Measurements from ENCODE around the gene SLC6A7. TPM values are rescaled to one million over a fixed set of nuclear protein-coding genes. Genes with fewer than 3 reads are reported as not detected.

SLC6A7 gene
- total and polyA plus RNA-seq, 2 donors from 2014 or later, result not detected

DNA sequence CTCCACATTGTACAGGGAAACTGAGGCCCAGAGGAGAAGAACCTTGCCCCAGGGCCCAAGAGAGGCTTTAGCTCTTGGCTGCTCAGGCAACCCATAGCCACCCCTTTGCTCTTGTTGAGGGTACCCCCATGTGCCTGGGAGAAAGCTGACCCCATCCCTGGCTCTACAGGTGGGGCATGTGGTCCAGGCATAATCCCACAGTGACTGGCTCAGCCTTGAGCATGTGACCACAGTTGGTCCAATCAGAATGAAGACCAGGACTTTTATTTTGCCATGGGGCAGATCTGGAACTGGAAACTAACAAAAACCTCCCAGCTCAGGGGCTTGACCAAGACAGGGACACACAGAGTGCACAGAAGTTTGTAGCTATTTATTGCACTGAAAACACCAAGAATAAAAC lies 29.3 kb downstream of the SLC6A7 start:
- FAIRE-seq, result no peak
- no peaks in the 10 kb centered on the region for H3K36me3 ChIP-seq (ENCODE audit: control insufficient read depth in 2 of 3, insufficient read depth in 3 of 3, low read length in 3 of 3)
- DNase-seq, result no peak
- H3K27ac ChIP-seq (ENCODE audit: low read depth in 2 of 2, low read length in 2 of 2), result no peak overlapping the region
- H3K4me1 ChIP-seq (ENCODE audit: control insufficient read depth in 2 of 3, insufficient read depth in 2 of 3, low read depth in 1 of 3, low read length in 3 of 3), result no peaks in the 10 kb centered on the region
- TF ChIP-seq, protein P1, sequence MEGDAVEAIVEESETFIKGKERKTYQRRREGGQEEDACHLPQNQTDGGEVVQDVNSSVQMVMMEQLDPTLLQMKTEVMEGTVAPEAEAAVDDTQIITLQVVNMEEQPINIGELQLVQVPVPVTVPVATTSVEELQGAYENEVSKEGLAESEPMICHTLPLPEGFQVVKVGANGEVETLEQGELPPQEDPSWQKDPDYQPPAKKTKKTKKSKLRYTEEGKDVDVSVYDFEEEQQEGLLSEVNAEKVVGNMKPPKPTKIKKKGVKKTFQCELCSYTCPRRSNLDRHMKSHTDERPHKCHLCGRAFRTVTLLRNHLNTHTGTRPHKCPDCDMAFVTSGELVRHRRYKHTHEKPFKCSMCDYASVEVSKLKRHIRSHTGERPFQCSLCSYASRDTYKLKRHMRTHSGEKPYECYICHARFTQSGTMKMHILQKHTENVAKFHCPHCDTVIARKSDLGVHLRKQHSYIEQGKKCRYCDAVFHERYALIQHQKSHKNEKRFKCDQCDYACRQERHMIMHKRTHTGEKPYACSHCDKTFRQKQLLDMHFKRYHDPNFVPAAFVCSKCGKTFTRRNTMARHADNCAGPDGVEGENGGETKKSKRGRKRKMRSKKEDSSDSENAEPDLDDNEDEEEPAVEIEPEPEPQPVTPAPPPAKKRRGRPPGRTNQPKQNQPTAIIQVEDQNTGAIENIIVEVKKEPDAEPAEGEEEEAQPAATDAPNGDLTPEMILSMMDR (IDR thresholded peaks at IDR 0.05; ENCODE audit: borderline replicate concordance, extremely low read depth, insufficient read depth), result no peak
- no peak overlapping the region for H3K9ac ChIP-seq (ENCODE audit: low read length in 3 of 3)
- intact Hi-C loops (cut with DNase I), result no loop called here
- no peak overlapping the region for H3K4me3 ChIP-seq (ENCODE audit: low read length in 3 of 3)
- H3K27me3 ChIP-seq (ENCODE audit: control insufficient read depth, insufficient read depth, low read length), result no peaks in the 10 kb centered on the region
- H3K9me3 ChIP-seq (ENCODE audit: control insufficient read depth in 2 of 3, insufficient read depth in 1 of 3, low read length in 3 of 3), result no peaks in the 10 kb centered on the region

DNA sequence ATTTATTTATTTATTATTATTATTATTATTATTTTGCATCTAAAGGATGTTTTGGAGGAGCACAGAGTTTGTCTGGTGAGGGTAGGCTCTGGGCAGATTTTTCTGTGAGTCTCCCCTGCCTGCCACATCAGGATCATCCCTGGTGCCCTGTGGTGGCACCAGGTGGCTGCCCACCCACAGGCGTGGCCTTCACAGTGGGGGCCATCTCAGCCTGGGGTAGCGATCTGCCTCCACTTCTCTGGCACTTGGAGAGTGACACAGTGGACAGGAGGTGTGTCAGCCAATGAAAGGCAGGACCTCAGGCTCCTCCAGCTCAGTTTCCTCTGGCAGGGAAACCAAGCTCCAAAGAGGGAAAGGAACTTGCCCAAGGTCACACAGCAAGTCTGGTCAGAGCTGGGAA lies 30.0 kb downstream of the SLC6A7 start:
- Histone ChIP-seq H3K27ac (ENCODE audit: low read depth in 2 of 2, low read length in 2 of 2) (no peak overlapping the region), H3K27me3 (ENCODE audit: control insufficient read depth, insufficient read depth, low read length) (no peaks in the 10 kb centered on the region), H3K4me3 (ENCODE audit: low read length in 3 of 3) (no peak overlapping the region), H3K9ac (ENCODE audit: low read length in 3 of 3) (no peak overlapping the region), H3K9me3 (ENCODE audit: control insufficient read depth in 2 of 3, insufficient read depth in 1 of 3, low read length in 3 of 3) (no peaks in the 10 kb centered on the region), H3K4me1 (ENCODE audit: control insufficient read depth in 2 of 3, insufficient read depth in 2 of 3, low read depth in 1 of 3, low read length in 3 of 3) (no peaks in the 10 kb centered on the region), H3K36me3 (ENCODE audit: control insufficient read depth in 2 of 3, insufficient read depth in 3 of 3, low read length in 3 of 3) (no peaks in the 10 kb centered on the region)
- FAIRE-seq (no peak), DNase-seq (no peak)
- TF ChIP-seq, protein P1 (IDR thresholded peaks at IDR 0.05; ENCODE audit: borderline replicate concordance, extremely low read depth, insufficient read depth), result no peak
- intact Hi-C loops (cut with DNase I), result no loop called here

DNA sequence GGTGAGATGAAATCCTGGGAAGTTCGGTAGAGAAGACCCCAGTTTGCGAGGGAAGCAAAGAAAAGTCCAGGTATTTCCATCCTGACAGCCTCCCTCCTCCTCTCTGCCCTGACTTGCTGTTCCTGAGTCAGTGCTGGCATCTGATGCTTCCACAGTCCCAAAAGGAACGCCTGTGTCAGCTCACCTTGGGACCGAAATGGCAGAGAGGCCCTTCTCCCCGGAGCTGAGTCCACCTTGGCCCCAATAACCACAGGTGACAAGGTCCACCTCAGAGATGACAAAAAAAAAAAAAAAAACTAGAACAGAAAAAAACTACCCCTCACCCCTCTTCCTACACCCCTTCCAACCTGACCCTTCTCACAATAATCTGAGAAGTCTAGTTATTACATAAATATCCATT lies 31.6 kb downstream of the SLC6A7 start:
- H3K27me3 ChIP-seq (ENCODE audit: control insufficient read depth, insufficient read depth, low read length), result no peaks in the 10 kb centered on the region
- DNase-seq (no peak), FAIRE-seq (no peak)
- H3K27ac ChIP-seq (ENCODE audit: low read depth in 2 of 2, low read length in 2 of 2), result no peak overlapping the region
- no peak overlapping the region for H3K4me3 ChIP-seq (ENCODE audit: low read length in 3 of 3)
- H3K9ac ChIP-seq (ENCODE audit: low read length in 3 of 3), result no peak overlapping the region
- no peaks in the 10 kb centered on the region for H3K4me1 ChIP-seq (ENCODE audit: control insufficient read depth in 2 of 3, insufficient read depth in 2 of 3, low read depth in 1 of 3, low read length in 3 of 3)
- H3K36me3 ChIP-seq (ENCODE audit: control insufficient read depth in 2 of 3, insufficient read depth in 3 of 3, low read length in 3 of 3), result no peaks in the 10 kb centered on the region
- intact Hi-C loops (cut with DNase I), result no loop called here
- TF ChIP-seq, protein P1 (IDR thresholded peaks at IDR 0.05; ENCODE audit: borderline replicate concordance, extremely low read depth, insufficient read depth), result no peak
- H3K9me3 ChIP-seq (ENCODE audit: control insufficient read depth in 2 of 3, insufficient read depth in 1 of 3, low read length in 3 of 3), result no peaks in the 10 kb centered on the region

DNA sequence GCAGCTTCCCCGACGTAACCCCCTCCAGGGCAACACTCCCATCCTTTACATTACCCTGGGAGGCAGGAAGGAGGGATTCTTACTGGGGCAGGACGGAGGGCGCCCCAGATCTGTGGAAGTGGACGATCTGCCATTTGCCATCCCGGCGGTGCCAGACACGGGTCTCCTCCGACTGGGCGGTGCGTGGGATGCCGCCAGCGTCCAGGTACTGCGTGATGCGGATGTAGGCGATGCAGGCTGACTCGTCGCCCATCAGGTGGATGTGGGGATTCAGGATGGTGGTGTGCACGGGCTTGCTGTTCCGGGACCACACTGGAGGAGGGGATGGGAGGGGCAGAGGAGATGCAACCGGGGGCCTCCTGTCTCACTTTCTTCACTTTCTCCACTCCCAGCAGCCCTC lies 33.0 kb downstream of the SLC6A7 start:
- no peak overlapping the region for H3K27ac ChIP-seq (ENCODE audit: low read depth in 2 of 2, low read length in 2 of 2)
- no peaks in the 10 kb centered on the region for H3K27me3 ChIP-seq (ENCODE audit: control insufficient read depth, insufficient read depth, low read length)
- TF ChIP-seq, protein P1 (IDR thresholded peaks at IDR 0.05; ENCODE audit: borderline replicate concordance, extremely low read depth, insufficient read depth), result no peak
- H3K9me3 ChIP-seq (ENCODE audit: control insufficient read depth in 2 of 3, insufficient read depth in 1 of 3, low read length in 3 of 3), result no peaks in the 10 kb centered on the region
- intact Hi-C loops (cut with DNase I), result no loop called here
- FAIRE-seq, result no peak
- H3K36me3 ChIP-seq (ENCODE audit: control insufficient read depth in 2 of 3, insufficient read depth in 3 of 3, low read length in 3 of 3), result no peaks in the 10 kb centered on the region
- no peaks in the 10 kb centered on the region for H3K4me1 ChIP-seq (ENCODE audit: control insufficient read depth in 2 of 3, insufficient read depth in 2 of 3, low read depth in 1 of 3, low read length in 3 of 3)
- DNase-seq, result no peak
- no peak overlapping the region for H3K9ac ChIP-seq (ENCODE audit: low read length in 3 of 3)
- no peak overlapping the region for H3K4me3 ChIP-seq (ENCODE audit: low read length in 3 of 3)

All from kidney (tissue), 14 donors.